SU-DHL-6 (cell line): Measurements from ENCODE around the gene SLC30A3.

Source experiments
- H2AFZ ChIP-seq: fragments of 200-600 bp; sonication (generic); 2 replicates; pipeline ENCODE4 v1.6.1; 2014; ENCODE audit warnings: low read depth, mild to moderate bottlenecking, moderate library complexity, mixed read lengths, antibody characterized with exemption, low read length; ENCODE audit not compliant: severe bottlenecking
- H3F3A ChIP-seq: fragments of 200-600 bp; shearing (Covaris generic); 2 replicates; pipeline ENCODE4 v1.6.0; 2016; ENCODE audit warnings: antibody characterized with exemption, mild to moderate bottlenecking; ENCODE audit not compliant: insufficient read depth
- H3K27ac ChIP-seq: fragments of 200-600 bp; sonication (generic); 2 replicates; pipeline ENCODE4 v1.5.1; 2016; ENCODE audit warnings: low read depth, mild to moderate bottlenecking, low read length, moderate library complexity, mixed read lengths
- H3K27me3 ChIP-seq: fragments of 200-600 bp; sonication (generic), shearing (Covaris generic); 2 replicates; pipeline ENCODE4 v1.6.0; 2014; ENCODE audit warnings: mild to moderate bottlenecking, low read length
- H3K36me3 ChIP-seq: fragments of 200-600 bp; sonication (generic); 2 replicates; pipeline ENCODE4 v1.6.1; 2014; ENCODE audit warnings: mild to moderate bottlenecking, low read length, mixed read lengths
- H3K4me2 ChIP-seq: fragments of 300-600, 200-600 bp; shearing (Covaris generic), sonication (generic); 2 replicates; pipeline ENCODE4 v1.6.0; 2014; ENCODE audit warnings: low read length, low read depth, mild to moderate bottlenecking; ENCODE audit not compliant: poor library complexity, severe bottlenecking
- H3K4me3 ChIP-seq: fragments of 200-600 bp; sonication (generic); 2 replicates; pipeline ENCODE4 v1.5.1; 2014; ENCODE audit warnings: antibody characterized with exemption, low read length, mild to moderate bottlenecking, mixed read lengths; ENCODE audit not compliant: insufficient read depth, poor library complexity, severe bottlenecking
- H3K79me2 ChIP-seq: fragments of 200-600 bp; sonication (generic); 2 replicates; pipeline ENCODE4 v1.6.1; 2014; ENCODE audit warnings: mild to moderate bottlenecking, low read length, moderate library complexity; ENCODE audit not compliant: insufficient read depth
- H3K9ac ChIP-seq: fragments of 200-600 bp; sonication (generic); 2 replicates; pipeline ENCODE4 v1.7.0; 2014; ENCODE audit warnings: mild to moderate bottlenecking, low read length
- H3K9me2 ChIP-seq: fragments of 200-600 bp; sonication (generic); replicated peaks from 2 replicates; pipeline ENCODE4 v1.6.1; 2014; ENCODE audit warnings: low read length; ENCODE audit not compliant: insufficient read depth
- H3K9me3 ChIP-seq: fragments of 200-600 bp; sonication (generic); 2 replicates; pipeline ENCODE4 v1.6.1; 2014; ENCODE audit warnings: low read length, mixed read lengths; ENCODE audit not compliant: insufficient read depth
- H4K20me1 ChIP-seq: fragments of 200-600 bp; sonication (generic); 2 replicates; pipeline ENCODE4 v1.6.1; 2014; ENCODE audit warnings: low read depth, mild to moderate bottlenecking, antibody characterized with exemption, low read length, moderate library complexity, mixed read lengths
- CTCF ChIP-seq: fragments of 200-600 bp; sonication (generic); IDR thresholded peaks from one replicate; pipeline ENCODE4 v1.5.1; 2017; ENCODE audit warnings: antibody characterized with exemption, mild to moderate bottlenecking, low read length, moderate library complexity; ENCODE audit not compliant: insufficient read depth, poor library complexity, severe bottlenecking
- EZH2phosphoT487 ChIP-seq: fragments of 200-600 bp; sonication (generic), shearing (Covaris generic); conservative IDR thresholded peaks from 2 replicates; pipeline ENCODE4 v1.6.1; 2018; ENCODE audit warnings: mild to moderate bottlenecking, antibody characterized with exemption, low read length, moderate library complexity, mixed read lengths

Gene SLC30A3

GRCh38 chr2:27282892-27283291 is 20.0 kb upstream of the SLC30A3 start:
- Histone ChIP-seq H3K36me3 (no peaks in the 10 kb centered on the region), H4K20me1 (no peaks in the 10 kb centered on the region), H3K4me3 (no peak overlapping the region), H3K9ac (no peak overlapping the region), H3K4me2 (no peak overlapping the region), H3F3A (no peaks in the 10 kb centered on the region), H3K79me2 (no peaks in the 10 kb centered on the region), H2AFZ (no peak overlapping the region), H3K27me3 (no peaks in the 10 kb centered on the region), H3K27ac (no peak overlapping the region), H3K9me2 (no peaks in the 10 kb centered on the region), H3K9me3 (no peaks in the 10 kb centered on the region)
- TF ChIP-seq EZH2phosphoT487, result no peak
- no peak for TF ChIP-seq CTCF

DNA sequence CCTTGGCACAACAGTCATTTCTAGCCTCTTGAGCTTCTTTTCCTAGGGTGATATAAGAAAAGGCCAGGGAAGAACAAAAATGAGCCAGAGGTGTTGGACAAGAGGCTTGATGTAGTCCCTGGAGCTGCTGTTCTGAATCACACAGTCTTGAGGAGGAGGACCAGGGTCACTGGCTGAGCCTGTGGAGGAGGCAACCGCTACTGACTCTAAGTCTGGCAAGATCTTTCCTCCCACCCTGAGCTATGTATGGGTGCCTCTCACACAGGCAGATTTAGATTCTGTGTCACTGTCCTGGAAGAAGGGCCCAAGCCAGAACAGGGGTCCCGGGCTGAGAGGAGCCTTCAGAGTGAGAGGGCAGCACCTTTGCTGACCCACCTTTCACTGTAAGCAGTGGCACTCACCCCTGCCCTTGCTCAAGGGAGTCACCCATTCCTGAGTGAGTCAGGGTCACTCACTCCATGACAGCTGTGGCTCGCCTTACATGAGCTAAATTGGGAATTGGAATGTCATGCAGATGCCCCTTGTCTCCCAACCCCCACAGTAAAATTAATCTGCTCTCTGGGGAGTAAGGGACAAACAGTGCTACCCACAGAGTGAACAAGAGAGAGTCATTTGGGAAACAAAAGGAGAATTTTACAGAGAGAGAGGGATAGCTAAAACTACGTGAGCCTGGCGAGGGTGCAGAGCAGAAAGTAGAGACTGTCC is 19.2 kb upstream of the SLC30A3 start, which contains the start of gene TRIM54:
TRIM54 (plus strand) TSS at position 575 of the 705 bp plus-strand sequence. CDS start 303 bp downstream, outside the sequence.
- H3F3A ChIP-seq, result no peaks in the 10 kb centered on the region
- H3K4me3 ChIP-seq, result no peak within 1 kb of the TSS
- no peak within 1 kb of the TSS for H2AFZ ChIP-seq
- H4K20me1 ChIP-seq, result no peaks in the 10 kb centered on the region
- H3K9ac ChIP-seq, result no peak within 1 kb of the TSS
- H3K36me3 ChIP-seq, result no peaks in the 10 kb centered on the region
- H3K27ac ChIP-seq, result no peak within 1 kb of the TSS
- H3K4me2 ChIP-seq, result no peak within 1 kb of the TSS
- no peaks in the 10 kb centered on the region for H3K27me3 ChIP-seq
- H3K79me2 ChIP-seq, result no peaks in the 10 kb centered on the region
- no peaks in the 10 kb centered on the region for H3K9me3 ChIP-seq
- no peaks in the 10 kb centered on the region for H3K9me2 ChIP-seq
- TF ChIP-seq CTCF (no peak), EZH2phosphoT487 (no peak)

DNA sequence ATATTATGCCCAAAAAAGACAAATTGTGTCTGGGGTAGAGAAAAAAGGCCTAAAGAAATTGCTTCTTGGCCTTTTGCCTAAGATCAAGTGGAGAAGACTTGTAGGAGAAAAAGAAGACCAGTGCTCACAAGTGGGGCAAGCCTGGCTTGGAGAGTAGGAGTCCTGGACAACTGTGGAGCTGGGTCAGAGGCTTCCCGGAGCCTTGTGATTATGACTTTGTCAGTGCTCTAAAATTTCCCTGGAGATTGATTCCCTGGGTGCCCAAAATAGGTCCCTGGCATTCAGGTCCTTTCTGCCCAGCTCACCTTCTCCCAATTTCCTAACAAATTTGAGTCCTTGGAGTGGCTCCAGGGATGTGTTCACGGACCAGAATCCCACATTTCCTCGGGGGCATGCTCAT is 18.6 kb upstream of the SLC30A3 start:
- H3K9ac ChIP-seq, result no peak overlapping the region
- H2AFZ ChIP-seq, result no peak overlapping the region
- no peaks in the 10 kb centered on the region for H3K79me2 ChIP-seq
- no peak for TF ChIP-seq EZH2phosphoT487
- TF ChIP-seq CTCF, result no peak
- H3K36me3 ChIP-seq, result no peaks in the 10 kb centered on the region
- no peak overlapping the region for H3K27ac ChIP-seq
- no peaks in the 10 kb centered on the region for H3K9me2 ChIP-seq
- H3K27me3 ChIP-seq, result no peaks in the 10 kb centered on the region
- no peak overlapping the region for H3K4me2 ChIP-seq
- no peaks in the 10 kb centered on the region for H4K20me1 ChIP-seq
- H3K9me3 ChIP-seq, result no peaks in the 10 kb centered on the region
- H3F3A ChIP-seq, result no peaks in the 10 kb centered on the region
- H3K4me3 ChIP-seq, result no peak overlapping the region
